Endothelial cell of umbilical vein (primary cell): Measurements from ENCODE around the gene PTPN14.
"Not testable (repeated sequence)": the region's sequence is repeated elsewhere in the genome, so short reads cannot be mapped to it uniquely, and the experiment has no call there.

Experiments used
- CTCF ChIP-seq, 2 donors: IDR thresholded peaks; 1 replicate in 1 of 2; 2 replicates in 1 of 2; pipeline ENCODE4 v1.5.1; 2011; ENCODE audit warnings: low read length in 2 of 2, mild to moderate bottlenecking in 2 of 2, moderate library complexity in 2 of 2, control low read depth in 1 of 2, inconsistent platforms in 1 of 2, low read depth in 1 of 2; ENCODE audit not compliant: insufficient read depth in 1 of 2; ENCODE audit errors: extremely low read depth in 1 of 2
- EZH2 ChIP-seq: IDR thresholded peaks from 2 replicates; pipeline ENCODE4 v1.6.1; 2012; ENCODE audit warnings: borderline replicate concordance, low read depth, mild to moderate bottlenecking, moderate library complexity, low read length, inconsistent platforms; ENCODE audit not compliant: severe bottlenecking
- FOS ChIP-seq: IDR thresholded peaks from 2 replicates; pipeline ENCODE4 v1.6.1; 2011; ENCODE audit warnings: mild to moderate bottlenecking, low read length, moderate library complexity, borderline replicate concordance; ENCODE audit not compliant: insufficient read depth
- MYC ChIP-seq: IDR thresholded peaks from one replicate; pipeline ENCODE4 v1.6.1; 2011; ENCODE audit warnings: mild to moderate bottlenecking, low read depth, low read length
- POLR2A ChIP-seq: IDR thresholded peaks from 2 replicates; pipeline ENCODE4 v1.6.1; 2012; ENCODE audit warnings: low read depth, mild to moderate bottlenecking, control low read depth, low read length
- TF ChIP-seq, protein P1 (sequence below): IDR thresholded peaks from 2 replicates; pipeline ENCODE4 v1.6.1; 2011; ENCODE audit not compliant: insufficient read depth, insufficient read length

DNA sequence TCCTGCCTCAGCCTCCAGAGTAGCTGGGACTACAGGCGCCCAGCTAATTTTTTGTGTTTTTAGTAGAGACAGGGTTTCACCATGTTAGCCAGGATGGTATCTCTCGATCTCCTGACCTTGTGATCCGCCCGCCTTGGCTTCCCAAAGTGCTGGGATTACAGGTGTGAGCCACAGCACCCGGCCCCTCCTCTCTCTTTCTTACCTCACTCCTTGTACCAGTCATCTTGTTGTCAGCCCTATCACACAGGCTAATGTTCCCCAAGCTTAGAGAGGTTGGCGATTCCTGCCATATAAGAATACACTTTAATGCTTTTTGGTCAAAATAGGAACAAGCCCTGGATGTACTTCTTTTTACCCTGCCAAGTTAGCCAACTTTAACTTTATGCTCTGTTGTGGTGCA, 57.2 kb downstream of the PTPN14 start:
- not testable (repeated sequence) for TF ChIP-seq EZH2; POLR2A; CTCF (IDR thresholded peaks at IDR 0.05; ENCODE audit: extremely low read depth in 1 of 2, insufficient read depth in 1 of 2, low read depth in 1 of 2, low read length in 2 of 2); FOS; MYC
- TF ChIP-seq, protein P1, sequence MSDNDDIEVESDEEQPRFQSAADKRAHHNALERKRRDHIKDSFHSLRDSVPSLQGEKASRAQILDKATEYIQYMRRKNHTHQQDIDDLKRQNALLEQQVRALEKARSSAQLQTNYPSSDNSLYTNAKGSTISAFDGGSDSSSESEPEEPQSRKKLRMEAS = not testable (repeated sequence)
